Stimulated activated CD8-positive, alpha-beta memory T cell treated with anti-CD3 and anti-CD28 coated beads, Interleukin-15, amount 100 ng/mL, for 4 hours (primary cell): ENCODE results near the gene ARCN1.

Experiments
- DNase-seq, 2 donors: peaks; one replicate each; pipeline ENCODE4 v3.0.0-alpha.2; 2020; ENCODE audit warnings: low read depth in 2 of 2

ARCN1 gene

GRCh38 chr11:118621071-118621783 is 49.0 kb downstream of the ARCN1 start:
- DNase-seq: no peak

GRCh38 chr11:118621784-118622375 is 49.7 kb downstream of the ARCN1 start:
- no peak for DNase-seq

- no peak for DNase-seq
These were observed 50.4 kb downstream of the ARCN1 start for GRCh38 chr11:118622376-118623268.

- no peak for DNase-seq
These were observed 51.1 kb downstream of the ARCN1 start for GRCh38 chr11:118623269-118623655.

GRCh38 chr11:118625036-118625690 is 53.0 kb downstream of the ARCN1 start:
- DNase-seq: no peak

GRCh38 chr11:118625976-118626375 is 53.8 kb downstream of the ARCN1 start:
- no peak for DNase-seq

- no peak for DNase-seq
These were observed 55.4 kb downstream of the ARCN1 start for GRCh38 chr11:118627566-118627965.

GRCh38 chr11:118628031-118628430 is 55.8 kb downstream of the ARCN1 start:
- DNase-seq: no peak

- DNase-seq: no peak
These were observed 56.2 kb downstream of the ARCN1 start for GRCh38 chr11:118628432-118628831.

GRCh38 chr11:118628861-118629549 is 56.8 kb downstream of the ARCN1 start:
- no peak for DNase-seq

- no peak for DNase-seq
These were observed 57.8 kb downstream of the ARCN1 start for GRCh38 chr11:118629761-118630661.

- DNase-seq: no peak
These were observed 59.1 kb downstream of the ARCN1 start for GRCh38 chr11:118631142-118631909.

- no peak for DNase-seq
These were observed 60.5 kb downstream of the ARCN1 start for GRCh38 chr11:118632577-118633318.

GRCh38 chr11:118633319-118633690 is 61.1 kb downstream of the ARCN1 start:
- no peak for DNase-seq

GRCh38 chr11:118633979-118634378 is 61.8 kb downstream of the ARCN1 start:
- no peak for DNase-seq

GRCh38 chr11:118634431-118635236 is 62.4 kb downstream of the ARCN1 start:
- DNase-seq: no peak

- no peak for DNase-seq
These were observed 63.0 kb downstream of the ARCN1 start for GRCh38 chr11:118635237-118635591.

- DNase-seq: no peak
These were observed 63.4 kb downstream of the ARCN1 start for GRCh38 chr11:118635642-118636041.
